Progenitor cell of endocrine pancreas (in vitro differentiated cells): ENCODE results near the gene ELP5. TPM values are rescaled to one million over a fixed set of nuclear protein-coding genes. Genes with fewer than 3 reads are reported as not detected.
A peak's percentile ranks its signal among the peaks of the same experiment; 100 is the strongest.
"Not testable (repeated sequence)": the region's sequence is repeated elsewhere in the genome, so short reads cannot be mapped to it uniquely, and the experiment has no call there.

Source experiments
- DNase-seq: peaks from one replicate; pipeline ENCODE4 v3.0.0; 2021; ENCODE audit warnings: low spot score; ENCODE audit not compliant: unreplicated experiment
- H3K27ac Mint-ChIP-seq: 2 replicates; pipeline ENCODE4 v1.8.0; 2021; ENCODE audit warnings: mild to moderate bottlenecking, moderate library complexity, mixed read lengths
- H3K27me3 Mint-ChIP-seq: 2 replicates; pipeline ENCODE4 v1.8.0; 2021; ENCODE audit warnings: mixed read lengths
- H3K36me3 Mint-ChIP-seq: 2 replicates; pipeline ENCODE4 v1.8.0; 2022; ENCODE audit warnings: mixed read lengths; ENCODE audit not compliant: insufficient read depth
- H3K4me1 Mint-ChIP-seq: 2 replicates; pipeline ENCODE4 v1.8.0; 2021; ENCODE audit warnings: low read depth, mixed read lengths
- H3K4me3 Mint-ChIP-seq: 2 replicates; pipeline ENCODE4 v1.8.0; 2021; ENCODE audit warnings: low read depth, mild to moderate bottlenecking, moderate library complexity, mixed read lengths
- H3K9me3 Mint-ChIP-seq: 2 replicates; pipeline ENCODE4 v1.8.0; 2021; ENCODE audit warnings: low read depth, mixed read lengths
- total RNA-seq: library from RNA; stranded (reverse); gene quantifications from 2 replicates; pipeline ENCODE4 v1.2.1, GENCODE V29; 2021
- TF ChIP-seq, protein P1 (sequence below): fragments of 200-600 bp; sonication (generic); IDR thresholded peaks from one replicate; pipeline ENCODE4 v1.5.0; 2021; ENCODE audit warnings: antibody characterized with exemption, mild to moderate bottlenecking; ENCODE audit not compliant: unreplicated experiment

Gene ELP5
- total RNA-seq, 1 donor from 2014 or later = 45.0 TPM

- peak overlapping the region; percentile 97 for H3K4me3 Mint-ChIP-seq
- TF ChIP-seq, protein P1, sequence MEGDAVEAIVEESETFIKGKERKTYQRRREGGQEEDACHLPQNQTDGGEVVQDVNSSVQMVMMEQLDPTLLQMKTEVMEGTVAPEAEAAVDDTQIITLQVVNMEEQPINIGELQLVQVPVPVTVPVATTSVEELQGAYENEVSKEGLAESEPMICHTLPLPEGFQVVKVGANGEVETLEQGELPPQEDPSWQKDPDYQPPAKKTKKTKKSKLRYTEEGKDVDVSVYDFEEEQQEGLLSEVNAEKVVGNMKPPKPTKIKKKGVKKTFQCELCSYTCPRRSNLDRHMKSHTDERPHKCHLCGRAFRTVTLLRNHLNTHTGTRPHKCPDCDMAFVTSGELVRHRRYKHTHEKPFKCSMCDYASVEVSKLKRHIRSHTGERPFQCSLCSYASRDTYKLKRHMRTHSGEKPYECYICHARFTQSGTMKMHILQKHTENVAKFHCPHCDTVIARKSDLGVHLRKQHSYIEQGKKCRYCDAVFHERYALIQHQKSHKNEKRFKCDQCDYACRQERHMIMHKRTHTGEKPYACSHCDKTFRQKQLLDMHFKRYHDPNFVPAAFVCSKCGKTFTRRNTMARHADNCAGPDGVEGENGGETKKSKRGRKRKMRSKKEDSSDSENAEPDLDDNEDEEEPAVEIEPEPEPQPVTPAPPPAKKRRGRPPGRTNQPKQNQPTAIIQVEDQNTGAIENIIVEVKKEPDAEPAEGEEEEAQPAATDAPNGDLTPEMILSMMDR = no peak
- H3K9me3 Mint-ChIP-seq = no peaks in the 10 kb centered on the region
- no peaks in the 10 kb centered on the region for H3K27me3 Mint-ChIP-seq
- H3K36me3 Mint-ChIP-seq = peaks cover 20% of the 10 kb centered on the region
- peak overlapping the region; percentile 100 for H3K27ac Mint-ChIP-seq
- H3K4me1 Mint-ChIP-seq = peaks cover 31% of the 10 kb centered on the region
- no peak for DNase-seq
Measured at GRCh38 chr17:7241090-7241733, 10.8 kb upstream of the ELP5 start.

- Mint-ChIP-seq H3K27me3 (no peaks in the 10 kb centered on the region), H3K36me3 (peaks cover 21% of the 10 kb centered on the region), H3K4me1 (peaks cover 27% of the 10 kb centered on the region), H3K4me3 (peak within 1 kb of the TSS; percentile 97), H3K9me3 (no peaks in the 10 kb centered on the region), H3K27ac (peak within 1 kb of the TSS; percentile 100)
- TF ChIP-seq, protein P1 = no peak
- peak; percentile 88 for DNase-seq
Measured at GRCh38 chr17:7241783-7242716, 10.0 kb upstream of the ELP5 start, which contains the start of gene GABARAP. GABARAP (minus strand) TSS chr17:7242449; CDS start chr17:7242330, 119 bp downstream.

DNA sequence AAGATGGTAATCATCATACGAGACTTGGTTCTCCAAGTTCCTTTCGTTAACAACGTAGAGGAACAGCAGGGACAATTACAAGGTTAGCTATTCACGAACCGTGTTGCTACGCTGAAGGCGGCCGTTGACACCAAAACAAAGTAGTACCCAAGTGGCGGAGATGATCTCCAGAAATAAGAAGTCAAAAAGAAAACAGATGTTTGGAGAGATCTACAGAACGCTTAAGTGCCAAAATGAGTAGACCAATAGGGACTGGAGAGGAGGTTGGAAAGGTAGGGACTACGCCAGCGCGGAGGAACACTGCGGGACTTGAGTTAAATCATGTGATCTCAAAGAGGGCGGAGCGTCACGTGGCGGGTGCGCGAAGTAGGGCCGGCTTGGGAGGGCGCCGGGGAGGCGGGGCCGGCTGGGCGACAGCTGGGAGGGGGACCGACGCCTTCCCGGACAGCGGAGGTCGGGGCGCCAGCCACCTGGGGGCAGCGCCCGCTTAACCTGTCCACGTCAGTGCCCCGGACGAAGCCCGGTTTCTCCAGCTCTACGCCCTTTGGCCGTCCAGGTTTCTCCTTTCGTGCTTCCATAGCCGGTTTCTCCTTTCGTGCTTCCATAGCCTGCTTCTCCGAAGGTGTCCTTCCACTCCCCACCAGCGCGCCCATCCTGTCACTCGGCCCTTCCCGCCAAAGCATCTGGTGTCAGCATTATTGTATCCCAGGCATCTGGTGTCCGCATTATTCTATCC is 9.1 kb upstream of the ELP5 start:
- H3K4me3 Mint-ChIP-seq = peak overlapping the region; percentile 97
- no peaks in the 10 kb centered on the region for H3K27me3 Mint-ChIP-seq
- peak; percentile 91 for DNase-seq
- peak overlapping the region; percentile 100 for H3K27ac Mint-ChIP-seq
- peaks cover 20% of the 10 kb centered on the region for H3K36me3 Mint-ChIP-seq
- H3K4me1 Mint-ChIP-seq = peaks cover 23% of the 10 kb centered on the region
- no peaks in the 10 kb centered on the region for H3K9me3 Mint-ChIP-seq
- TF ChIP-seq, protein P1 = peak; percentile 29

DNA sequence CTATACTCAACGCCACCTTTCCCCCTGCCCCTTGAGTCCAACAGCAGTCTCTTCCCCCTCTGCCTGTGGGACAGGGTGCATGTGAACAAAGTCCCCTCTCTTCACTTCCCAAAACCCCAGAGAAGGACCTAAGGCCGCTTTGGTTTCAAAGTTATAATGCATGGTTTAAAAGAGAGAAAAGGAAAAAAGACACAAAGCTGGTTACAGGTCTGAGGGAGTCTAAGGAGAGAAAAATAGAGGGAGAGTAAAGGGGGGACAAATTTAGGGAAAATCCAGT is 8.6 kb upstream of the ELP5 start:
- Mint-ChIP-seq H3K36me3 (peaks cover 20% of the 10 kb centered on the region), H3K27ac (peak overlapping the region; percentile 94), H3K27me3 (no peaks in the 10 kb centered on the region), H3K4me1 (peaks cover 23% of the 10 kb centered on the region), H3K4me3 (peak overlapping the region; percentile 97), H3K9me3 (no peaks in the 10 kb centered on the region)
- DNase-seq = no peak
- TF ChIP-seq, protein P1 = no peak

DNA sequence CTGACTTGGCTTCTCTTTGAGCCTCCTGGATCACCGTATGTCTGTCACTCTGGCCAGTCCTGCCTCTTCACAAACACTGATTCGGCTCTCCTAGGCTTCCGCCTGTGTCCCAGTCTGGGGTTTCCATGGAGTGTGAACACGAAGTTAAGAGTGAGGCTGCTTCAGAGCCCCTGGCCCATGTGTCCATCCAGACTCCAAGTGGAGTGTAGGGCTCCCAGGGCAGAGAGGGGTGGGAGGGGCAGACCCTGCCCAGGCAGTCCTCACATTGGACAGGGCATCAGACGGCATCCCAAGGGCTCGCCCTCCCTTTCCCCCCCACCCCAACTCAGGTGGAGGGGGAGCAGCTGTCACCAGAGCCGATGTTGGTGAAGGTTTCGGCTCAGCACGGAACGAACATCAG is 8.2 kb upstream of the ELP5 start:
- not testable (repeated sequence) for H3K9me3 Mint-ChIP-seq, DNase-seq, H3K27me3 Mint-ChIP-seq
- peak overlapping the region; percentile 24 for H3K4me3 Mint-ChIP-seq
- peaks cover 23% of the 10 kb centered on the region for H3K4me1 Mint-ChIP-seq
- peak overlapping the region; percentile 94 for H3K27ac Mint-ChIP-seq
- peaks cover 20% of the 10 kb centered on the region for H3K36me3 Mint-ChIP-seq
